Karpas-422 (cell line): ENCODE measurements around the gene NACC1. TPM values are rescaled to one million over a fixed set of nuclear protein-coding genes. Genes with fewer than 3 reads are reported as not detected.

Source experiments
- DNase-seq: peaks from one replicate; pipeline ENCODE4 v3.0.0-alpha.2; 2015
- H2AFZ ChIP-seq: fragments of 200-600 bp; sonication (generic); 2 replicates; pipeline ENCODE4 v1.6.1; 2014; ENCODE audit warnings: antibody characterized with exemption, low read length, mixed read lengths
- H3K27ac ChIP-seq: fragments of 200-600 bp; sonication (generic); 2 replicates; pipeline ENCODE4 v1.5.1; 2014; ENCODE audit warnings: mild to moderate bottlenecking, low read length, moderate library complexity
- H3K27me3 ChIP-seq: fragments of 200-600 bp; sonication (generic); 2 replicates; pipeline ENCODE4 v1.6.1; 2014; ENCODE audit warnings: low read length, mixed read lengths
- H3K36me3 ChIP-seq: fragments of 200-600 bp; sonication (generic); 2 replicates; pipeline ENCODE4 v1.6.1; 2014; ENCODE audit warnings: low read length, mixed read lengths; ENCODE audit not compliant: insufficient read depth
- H3K4me1 ChIP-seq: fragments of 200-600 bp; sonication (generic); 2 replicates; pipeline ENCODE4 v1.6.1; 2014; ENCODE audit warnings: mild to moderate bottlenecking, low read length, mixed read lengths
- H3K4me2 ChIP-seq: fragments of 200-600 bp; sonication (generic); 2 replicates; pipeline ENCODE4 v1.6.1; 2014; ENCODE audit warnings: low read length, low read depth, mild to moderate bottlenecking; ENCODE audit not compliant: poor library complexity, severe bottlenecking
- H3K4me3 ChIP-seq: fragments of 200-600 bp; sonication (generic); 2 replicates; pipeline ENCODE4 v1.5.1; 2014; ENCODE audit warnings: mild to moderate bottlenecking, antibody characterized with exemption, low read length, mixed read lengths
- H3K79me2 ChIP-seq: fragments of 200-600 bp; sonication (generic); 2 replicates; pipeline ENCODE4 v1.6.1; 2014; ENCODE audit warnings: mild to moderate bottlenecking, low read length, mixed read lengths
- H3K9ac ChIP-seq: fragments of 200-600 bp; sonication (generic); 2 replicates; pipeline ENCODE4 v1.6.0; 2014; ENCODE audit warnings: low read length
- H3K9me2 ChIP-seq: fragments of 200-600 bp; sonication (generic), shearing (Covaris generic); replicated peaks from 2 replicates; pipeline ENCODE4 v1.6.0; 2014; ENCODE audit warnings: mild to moderate bottlenecking, low read length, moderate library complexity; ENCODE audit not compliant: insufficient read depth
- H3K9me3 ChIP-seq: fragments of 300-700, 200-600 bp; sonication (generic); 2 replicates; pipeline ENCODE4 v1.6.1; 2014; ENCODE audit warnings: low read length, mixed read lengths
- H4K20me1 ChIP-seq: fragments of 200-600 bp; sonication (generic); 2 replicates; pipeline ENCODE4 v1.6.1; 2014; ENCODE audit warnings: mild to moderate bottlenecking, antibody characterized with exemption, low read length, low read depth; ENCODE audit not compliant: insufficient read depth
- total RNA-seq: library from RNA; depleted of rRNA; stranded (reverse); fragments of >200 nt; shearing (Covaris generic); gene quantifications from 2 replicates; pipeline ENCODE4 v1.2.3, GENCODE V29; 2014; ENCODE audit warnings: low replicate concordance

NACC1 gene
- total RNA-seq, 1 experiment from 2014 or later: 28.0 TPM

GRCh38 chr19:13127051-13127450 is 9.0 kb downstream of the NACC1 start:
- H3K27me3 ChIP-seq: no peaks in the 10 kb centered on the region
- H3K9me3 ChIP-seq: no peaks in the 10 kb centered on the region
- H3K4me1 ChIP-seq: no peaks in the 10 kb centered on the region
- H4K20me1 ChIP-seq: peaks cover 42% of the 10 kb centered on the region
- H2AFZ ChIP-seq: no peak overlapping the region
- H3K9ac ChIP-seq: no peak overlapping the region
- no peaks in the 10 kb centered on the region for H3K9me2 ChIP-seq
- no peak overlapping the region for H3K27ac ChIP-seq
- H3K4me3 ChIP-seq: no peak overlapping the region
- no peak for DNase-seq
- no peaks in the 10 kb centered on the region for H3K36me3 ChIP-seq
- no peak overlapping the region for H3K4me2 ChIP-seq
- peaks cover 90% of the 10 kb centered on the region for H3K79me2 ChIP-seq

GRCh38 chr19:13127811-13128575 is 9.9 kb downstream of the NACC1 start:
- H3K79me2 ChIP-seq: peaks cover 88% of the 10 kb centered on the region
- no peak overlapping the region for H3K4me3 ChIP-seq
- no peaks in the 10 kb centered on the region for H3K4me1 ChIP-seq
- H3K9me2 ChIP-seq: no peaks in the 10 kb centered on the region
- H3K9ac ChIP-seq: no peak overlapping the region
- no peaks in the 10 kb centered on the region for H3K9me3 ChIP-seq
- peaks cover 39% of the 10 kb centered on the region for H4K20me1 ChIP-seq
- no peak overlapping the region for H2AFZ ChIP-seq
- no peaks in the 10 kb centered on the region for H3K27me3 ChIP-seq
- DNase-seq: no peak
- no peaks in the 10 kb centered on the region for H3K36me3 ChIP-seq
- H3K27ac ChIP-seq: no peak overlapping the region
- no peak overlapping the region for H3K4me2 ChIP-seq

GRCh38 chr19:13128583-13128982 is 10.5 kb downstream of the NACC1 start:
- Histone ChIP-seq H3K27me3 (no peaks in the 10 kb centered on the region), H3K4me3 (no peak overlapping the region), H3K4me2 (no peak overlapping the region), H3K4me1 (no peaks in the 10 kb centered on the region), H3K36me3 (peaks cover 4% of the 10 kb centered on the region; the same call in 1 of the 2 replicates), H3K27ac (no peak overlapping the region), H3K9me3 (no peaks in the 10 kb centered on the region), H3K9ac (no peak overlapping the region), H3K79me2 (peaks cover 87% of the 10 kb centered on the region), H3K9me2 (no peaks in the 10 kb centered on the region), H4K20me1 (peaks cover 35% of the 10 kb centered on the region), H2AFZ (no peak overlapping the region)
- no peak for DNase-seq

- H3K36me3 ChIP-seq: peaks cover 5% of the 10 kb centered on the region; the same call in 1 of the 2 replicates
- H3K4me1 ChIP-seq: no peaks in the 10 kb centered on the region
- no peaks in the 10 kb centered on the region for H3K9me3 ChIP-seq
- H4K20me1 ChIP-seq: peaks cover 35% of the 10 kb centered on the region
- no peaks in the 10 kb centered on the region for H3K9me2 ChIP-seq
- H2AFZ ChIP-seq: no peak overlapping the region
- H3K27me3 ChIP-seq: no peaks in the 10 kb centered on the region
- no peak overlapping the region for H3K27ac ChIP-seq
- H3K9ac ChIP-seq: no peak overlapping the region
- no peak overlapping the region for H3K4me2 ChIP-seq
- H3K4me3 ChIP-seq: no peak overlapping the region
- no peak for DNase-seq
- H3K79me2 ChIP-seq: peaks cover 87% of the 10 kb centered on the region
These were observed 11.3 kb downstream of the NACC1 start for GRCh38 chr19:13129384-13129783.

- Histone ChIP-seq H3K4me1 (no peaks in the 10 kb centered on the region), H3K9me3 (no peaks in the 10 kb centered on the region), H4K20me1 (peaks cover 41% of the 10 kb centered on the region), H3K4me3 (no peak overlapping the region), H3K36me3 (peaks cover 5% of the 10 kb centered on the region; the same call in 1 of the 2 replicates), H2AFZ (no peak overlapping the region), H3K4me2 (no peak overlapping the region), H3K27ac (no peak overlapping the region), H3K79me2 (peaks cover 79% of the 10 kb centered on the region), H3K27me3 (no peaks in the 10 kb centered on the region), H3K9me2 (no peaks in the 10 kb centered on the region), H3K9ac (no peak overlapping the region)
- no peak for DNase-seq
These were observed 12.9 kb downstream of the NACC1 start for GRCh38 chr19:13130886-13131490.

GRCh38 chr19:13132471-13133180 is 14.6 kb downstream of the NACC1 start:
- Histone ChIP-seq H3K9me3 (no peaks in the 10 kb centered on the region), H3K27ac (no peak overlapping the region), H2AFZ (no peak overlapping the region), H3K4me1 (no peaks in the 10 kb centered on the region), H3K4me2 (no peak overlapping the region), H3K36me3 (peaks cover 5% of the 10 kb centered on the region; the same call in 1 of the 2 replicates), H4K20me1 (peaks cover 40% of the 10 kb centered on the region), H3K9me2 (no peaks in the 10 kb centered on the region), H3K4me3 (no peak overlapping the region), H3K9ac (no peak overlapping the region), H3K79me2 (peaks cover 67% of the 10 kb centered on the region), H3K27me3 (no peaks in the 10 kb centered on the region)
- DNase-seq: no peak

DNA sequence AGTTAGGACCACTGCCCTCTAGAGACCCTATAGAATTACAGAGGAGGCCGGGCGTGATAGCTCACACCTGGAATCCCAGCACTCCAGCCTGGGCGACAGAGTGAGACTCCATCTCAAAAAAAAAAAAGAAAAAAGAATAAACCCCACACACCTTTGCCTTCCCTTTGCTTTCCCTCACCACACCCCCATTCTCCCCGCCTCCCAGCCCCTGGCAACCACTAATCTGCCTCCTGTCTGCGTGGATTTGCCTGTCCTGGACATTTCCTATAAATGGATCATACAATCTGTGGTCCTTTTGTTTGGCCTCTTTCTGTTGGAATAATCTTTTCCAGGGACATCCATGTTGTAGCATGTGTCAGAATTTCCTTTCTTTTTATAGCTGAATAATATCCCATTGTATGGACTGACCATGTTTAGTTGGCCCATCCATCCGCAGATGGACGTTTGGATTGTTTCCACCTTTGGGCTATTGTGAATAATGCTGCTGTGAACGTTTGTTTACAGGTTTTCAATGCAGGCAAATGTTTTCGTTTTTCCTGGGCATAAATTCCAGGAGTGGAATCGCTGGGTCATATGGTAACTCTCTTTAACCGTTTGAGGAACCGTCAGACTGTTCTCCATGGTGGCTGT is 15.3 kb downstream of the NACC1 start:
- Histone ChIP-seq H3K4me1 (no peaks in the 10 kb centered on the region), H3K9me2 (no peaks in the 10 kb centered on the region), H3K27ac (no peak overlapping the region), H3K79me2 (peaks cover 59% of the 10 kb centered on the region), H3K36me3 (peaks cover 5% of the 10 kb centered on the region; the same call in 1 of the 2 replicates), H2AFZ (no peak overlapping the region), H3K9me3 (no peaks in the 10 kb centered on the region), H3K4me3 (no peak overlapping the region), H3K4me2 (no peak overlapping the region), H4K20me1 (peaks cover 34% of the 10 kb centered on the region; the same call in 1 of the 2 replicates), H3K9ac (no peak overlapping the region), H3K27me3 (no peaks in the 10 kb centered on the region)
- DNase-seq: no peak

DNA sequence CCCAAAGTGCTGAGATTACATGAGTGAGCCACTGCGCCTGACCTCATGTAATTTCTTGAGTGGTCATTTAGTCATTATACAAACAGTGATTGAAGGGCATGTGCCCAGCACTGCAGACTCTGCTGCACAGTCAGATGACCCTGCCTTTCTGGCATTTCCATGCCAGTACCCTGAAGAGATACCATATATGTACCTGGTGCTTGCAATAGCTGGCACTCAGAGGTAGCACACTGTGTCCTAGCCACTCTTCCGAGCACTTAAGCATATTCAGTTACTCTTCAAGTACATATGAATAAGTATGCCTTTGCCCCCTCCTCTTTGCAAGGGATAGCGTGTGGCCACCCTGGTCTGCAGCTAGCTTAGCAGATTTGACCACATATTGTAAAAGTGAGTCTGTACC is 16.6 kb downstream of the NACC1 start:
- Histone ChIP-seq H3K27ac (no peak overlapping the region), H3K27me3 (no peaks in the 10 kb centered on the region), H3K4me3 (no peak overlapping the region), H3K36me3 (peaks cover 5% of the 10 kb centered on the region; the same call in 1 of the 2 replicates), H3K79me2 (peaks cover 47% of the 10 kb centered on the region), H3K4me1 (no peaks in the 10 kb centered on the region), H4K20me1 (peaks cover 21% of the 10 kb centered on the region; the same call in 1 of the 2 replicates), H3K9ac (no peak overlapping the region), H3K9me3 (no peaks in the 10 kb centered on the region), H2AFZ (no peak overlapping the region), H3K4me2 (no peak overlapping the region), H3K9me2 (no peaks in the 10 kb centered on the region)
- DNase-seq: no peak
